Lower leg skin (tissue), 4 donors: ENCODE data around the gene ICA1. TPM values are rescaled to one million over a fixed set of nuclear protein-coding genes. Genes with fewer than 3 reads are reported as not detected.

Experiments
- DNase-seq, 2 donors: peaks; one replicate each; pipeline ENCODE4 v3.0.0-alpha.2; 2019; ENCODE audit warnings: low spot score in 2 of 2
- H3K4me3 ChIP-seq: fragments of 200-600 bp; sonication (generic); 2 replicates; pipeline ENCODE4 v1.5.1; 2017; ENCODE audit warnings: mild to moderate bottlenecking, low read depth; ENCODE audit not compliant: poor library complexity, severe bottlenecking
- CTCF ChIP-seq, 3 donors: fragments of 450-650 bp; IDR thresholded peaks; one replicate each; pipeline ENCODE4 v1.5.1; 2016; ENCODE audit warnings: antibody characterized with exemption in 3 of 3, mild to moderate bottlenecking in 3 of 3, moderate library complexity in 2 of 3
- POLR2A ChIP-seq, 2 donors: fragments of 450-650 bp; IDR thresholded peaks; one replicate each; pipeline ENCODE4 v1.6.1; 2016 to 2017; ENCODE audit warnings: antibody characterized with exemption in 2 of 2, mild to moderate bottlenecking in 1 of 2, moderate library complexity in 1 of 2
- WGBS, 2 donors: methylation state at CpG; one replicate each; pipeline ENCODE4 v1.1.5; 2018; 5-methylcytosine and 5-hydroxymethylcytosine counted together
- intact Hi-C: fragments of 100-400 bp; cut with DNase I; formaldehyde crosslinking; loops from one replicate; pipeline ENCODE4 v1.15.0; 2023; ENCODE audit warnings: low total_unique reads
- total RNA-seq, 4 donors: library from RNA; depleted of rRNA; stranded (reverse); fragments of >200 nt; gene quantifications; one replicate each; pipeline ENCODE4 v1.1.0, GENCODE V29; 2016

Gene ICA1
- total RNA-seq, 4 donors from 2014 or later, result 12.8 to 33.6 (median 18.4) TPM

- no peak for DNase-seq
- 84 to 88% methylated on average over 1 of the region's 1 CpG for WGBS, 2 donors
- TF ChIP-seq POLR2A (IDR thresholded peaks at IDR 0.05) (no peak), CTCF (IDR thresholded peaks at IDR 0.05) (peak in 1 of 3 donors; percentile 26)
- no peak overlapping the region for H3K4me3 ChIP-seq
- intact Hi-C loops, result no loop called here
Measured at GRCh38 chr7:8296362-8296659, 34.3 kb upstream of the ICA1 start.

- WGBS, 2 donors, result 21 to 27% methylated on average over 6 of the region's 6 CpGs
- H3K4me3 ChIP-seq, result no peak overlapping the region
- DNase-seq, result peak in 1 of 2 donors; percentile 54
- intact Hi-C loops, result no loop called here
- TF ChIP-seq POLR2A (IDR thresholded peaks at IDR 0.05) (no peak), CTCF (IDR thresholded peaks at IDR 0.05) (no peak)
Measured at GRCh38 chr7:8295638-8296361, 33.8 kb upstream of the ICA1 start.

- DNase-seq, result no peak
- WGBS, 2 donors, result 51 to 53% methylated on average over 3 of the region's 3 CpGs
- TF ChIP-seq POLR2A (IDR thresholded peaks at IDR 0.05), result no peak
- no peak for TF ChIP-seq CTCF (IDR thresholded peaks at IDR 0.05)
- H3K4me3 ChIP-seq, result no peak overlapping the region
- intact Hi-C loops, result no loop called here
Measured at GRCh38 chr7:8291397-8292141, 29.6 kb upstream of the ICA1 start.

- intact Hi-C loops, result no loop called here
- peak in 1 of 2 donors; percentile 37 for DNase-seq
- TF ChIP-seq POLR2A (IDR thresholded peaks at IDR 0.05) (no peak), CTCF (IDR thresholded peaks at IDR 0.05) (no peak)
- no peak overlapping the region for H3K4me3 ChIP-seq
- WGBS, 2 donors, result 31 to 49% methylated on average over 3 of the region's 3 CpGs
Measured at GRCh38 chr7:8290645-8291308, 28.8 kb upstream of the ICA1 start.

GRCh38 chr7:8286118-8286517 lies 24.2 kb upstream of the ICA1 start:
- DNase-seq, result no peak
- TF ChIP-seq CTCF (IDR thresholded peaks at IDR 0.05) (no peak), POLR2A (IDR thresholded peaks at IDR 0.05) (no peak)
- H3K4me3 ChIP-seq, result no peak overlapping the region
- WGBS, 2 donors, result 91 to 94% methylated on average over 2 of the region's 2 CpGs
- intact Hi-C loops, result no loop called here
